Esophagus (tissue), 2 donors: Measurements from ENCODE around the gene ANAPC10. TPM values are rescaled to one million over a fixed set of nuclear protein-coding genes. Genes with fewer than 3 reads are reported as not detected.

Source experiments
- H3K27ac ChIP-seq, 2 donors: one replicate each; pipeline ENCODE4 v1.5.1; 2013; ENCODE audit warnings: low read depth in 2 of 2, mild to moderate bottlenecking in 2 of 2, inconsistent platforms in 1 of 2, low read length in 1 of 2, moderate library complexity in 1 of 2
- H3K27me3 ChIP-seq, 2 donors: one replicate each; pipeline ENCODE4 v1.6.1; 2013; ENCODE audit warnings: low read length in 2 of 2, control low read depth in 1 of 2, mild to moderate bottlenecking in 1 of 2; ENCODE audit not compliant: insufficient read depth in 2 of 2, control insufficient read depth in 1 of 2
- H3K36me3 ChIP-seq, 2 donors: one replicate each; pipeline ENCODE4 v1.6.1; 2013; ENCODE audit warnings: low read length in 1 of 2; ENCODE audit not compliant: control insufficient read depth in 2 of 2, insufficient read depth in 2 of 2
- H3K4me1 ChIP-seq, 2 donors: one replicate each; pipeline ENCODE4 v1.6.1; 2013; ENCODE audit warnings: low read length in 1 of 2; ENCODE audit not compliant: control insufficient read depth in 2 of 2, insufficient read depth in 2 of 2
- H3K4me3 ChIP-seq, 2 donors: one replicate each; pipeline ENCODE4 v1.5.1; 2013; ENCODE audit warnings: low read length in 2 of 2, mild to moderate bottlenecking in 2 of 2, low read depth in 1 of 2, moderate library complexity in 1 of 2
- H3K9me3 ChIP-seq, 2 donors: one replicate each; pipeline ENCODE4 v1.6.1; 2013; ENCODE audit warnings: mild to moderate bottlenecking in 2 of 2, low read depth in 1 of 2, low read length in 1 of 2, moderate library complexity in 1 of 2; ENCODE audit not compliant: control insufficient read depth in 2 of 2, insufficient read depth in 1 of 2
- WGBS, 2 donors: extraction: QIAGEN DNeasy Blood & Tissue Kit; methylation state at CpG; one replicate each; pipeline ENCODE4 v1.1.7; 2013; 5-methylcytosine and 5-hydroxymethylcytosine counted together
- polyA plus RNA-seq, 2 donors: library from polyadenylated mRNA; stranded (reverse); fragments of 200-250 nt; gene quantifications; one replicate each; pipeline ENCODE4 v1.2.3, GENCODE V29; 2013
- donor health status: healthy with polysubstance abuse.
- donor health status: Bipolar disorder and iron deficiency.

Gene ANAPC10
- polyA plus RNA-seq, 2 donors, result 6.2 to 11.7 TPM

- Histone ChIP-seq H3K27me3 (no peaks in the 10 kb centered on the region), H3K4me3 (no peak overlapping the region), H3K9me3 (no peaks in the 10 kb centered on the region), H3K4me1 (no peaks in the 10 kb centered on the region), H3K36me3 (peaks cover 0 to 2% of the 10 kb centered on the region in 2 donors), H3K27ac (no peak overlapping the region)
- 89 to 90% methylated on average over 2 of the region's 2 CpGs for WGBS, 2 donors
Observed at GRCh38 chr4:145076469-145076855, 21.5 kb downstream of the ANAPC10 start.

- H3K9me3 ChIP-seq, result no peaks in the 10 kb centered on the region
- 82 to 88% methylated on average over 1 of the region's 1 CpG for WGBS, 2 donors
Observed at GRCh38 chr4:145075742-145076468, 22.1 kb downstream of the ANAPC10 start.

DNA sequence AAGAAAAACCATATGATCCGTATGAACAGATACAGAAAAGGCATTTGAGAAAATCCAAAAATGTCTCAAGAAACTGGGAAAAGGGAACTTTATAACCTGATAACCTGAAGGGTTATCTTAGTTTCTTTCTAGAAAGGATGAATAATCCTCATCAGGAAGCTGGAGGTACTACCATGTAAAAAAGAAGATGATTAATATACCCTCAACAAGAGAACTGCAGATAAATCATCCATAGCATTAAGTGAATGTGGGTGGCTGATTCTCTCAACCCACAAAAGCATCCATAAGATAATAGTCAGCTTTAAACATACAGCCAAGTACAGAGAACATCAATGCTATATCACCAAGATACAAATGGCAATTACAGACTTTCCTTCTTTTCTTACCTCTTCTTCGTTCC is 26.4 kb downstream of the ANAPC10 start:
- 94 to 98% methylated on average over 2 of the region's 2 CpGs for WGBS, 2 donors
- Histone ChIP-seq H3K4me1 (no peaks in the 10 kb centered on the region), H3K36me3 (no peaks in the 10 kb centered on the region), H3K27me3 (no peaks in the 10 kb centered on the region), H3K4me3 (no peak overlapping the region), H3K27ac (no peak overlapping the region), H3K9me3 (no peaks in the 10 kb centered on the region)

More at GRCh38 chr4:145075742-145076468, 22.1 kb downstream of the ANAPC10 start:
- no peaks in the 10 kb centered on the region for H3K4me1 ChIP-seq
- no peak overlapping the region for H3K27ac ChIP-seq
- peaks cover 0 to 2% of the 10 kb centered on the region in 2 donors for H3K36me3 ChIP-seq
- no peaks in the 10 kb centered on the region for H3K27me3 ChIP-seq
- H3K4me3 ChIP-seq, result no peak overlapping the region

DNA sequence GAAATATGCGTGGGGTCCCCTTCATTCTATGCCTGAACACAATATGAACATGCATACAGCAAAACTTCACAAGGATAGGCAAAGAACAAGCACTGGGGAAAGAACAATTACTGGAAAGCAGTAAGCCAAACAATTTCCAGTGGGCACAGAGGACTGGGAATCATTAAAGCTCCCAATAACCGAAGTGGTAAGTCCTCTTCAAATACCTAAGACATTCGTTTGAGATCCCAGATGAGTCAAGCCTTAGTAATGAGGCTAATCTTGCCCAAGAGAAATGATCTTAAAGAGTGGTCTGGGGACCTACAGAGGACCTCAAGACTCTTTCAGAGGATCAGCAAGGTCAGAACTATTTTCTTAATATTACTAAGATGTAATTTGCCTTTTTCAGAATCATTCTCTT is 28.6 kb downstream of the ANAPC10 start:
- 70 to 75% methylated on average over 3 of the region's 3 CpGs for WGBS, 2 donors
- H3K9me3 ChIP-seq, result no peaks in the 10 kb centered on the region
- H3K27me3 ChIP-seq, result no peaks in the 10 kb centered on the region
- H3K4me1 ChIP-seq, result no peaks in the 10 kb centered on the region
- no peak overlapping the region for H3K4me3 ChIP-seq
- H3K27ac ChIP-seq, result no peak overlapping the region
- no peaks in the 10 kb centered on the region for H3K36me3 ChIP-seq

DNA sequence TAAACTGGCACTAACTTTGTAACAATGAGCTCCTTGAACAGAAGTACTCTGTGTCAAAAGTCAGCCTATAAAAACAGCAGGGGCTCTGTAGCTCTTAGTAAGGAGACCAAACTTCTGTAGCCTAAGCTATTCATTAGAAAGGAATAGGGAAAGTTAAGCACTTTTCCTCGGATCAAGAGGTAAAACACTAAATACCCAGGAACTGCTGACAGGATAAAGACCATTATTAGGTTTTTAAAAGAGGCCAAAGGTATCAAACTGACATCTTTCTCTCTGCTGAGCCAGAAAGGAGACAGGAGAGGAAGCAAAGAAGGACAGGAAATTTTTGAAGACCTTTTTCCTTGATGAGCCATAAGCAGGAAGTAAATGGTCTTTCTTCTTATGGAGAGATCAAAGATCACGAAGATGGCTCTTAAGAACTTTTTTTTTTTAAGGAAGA is 31.9 kb downstream of the ANAPC10 start:
- H3K27me3 ChIP-seq, result no peaks in the 10 kb centered on the region
- WGBS, 2 donors, result 52 to 71% methylated on average over 2 of the region's 2 CpGs
- H3K4me3 ChIP-seq, result no peak overlapping the region
- H3K27ac ChIP-seq, result no peak overlapping the region
- no peaks in the 10 kb centered on the region for H3K36me3 ChIP-seq
- no peaks in the 10 kb centered on the region for H3K9me3 ChIP-seq
- no peaks in the 10 kb centered on the region for H3K4me1 ChIP-seq

DNA sequence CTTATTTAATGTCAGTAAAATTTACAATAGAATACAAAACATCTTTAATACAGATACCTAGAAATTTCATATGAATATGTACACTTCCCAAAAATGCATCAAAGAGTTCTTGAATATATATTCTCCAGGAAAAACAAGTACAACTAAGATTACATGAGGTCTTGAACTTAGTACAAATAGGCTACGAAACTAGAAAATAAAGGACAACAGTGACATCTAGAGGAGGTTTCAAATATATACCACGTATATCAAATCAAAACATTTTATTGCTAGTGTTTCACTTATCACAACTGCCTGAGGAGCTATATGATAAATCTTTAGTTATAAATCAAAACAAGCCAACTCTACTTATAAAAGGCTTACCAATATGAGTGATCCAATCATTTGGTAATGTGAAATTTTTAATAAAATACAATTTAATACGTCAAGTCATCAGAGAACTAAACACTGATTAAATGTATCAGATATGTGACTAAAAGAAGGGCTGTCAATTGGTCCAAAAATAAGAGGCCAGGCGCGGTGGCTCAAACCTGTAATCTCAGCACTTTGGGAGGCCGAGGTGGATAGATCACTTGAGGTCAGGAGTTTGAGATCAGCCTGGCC is 36.6 kb downstream of the ANAPC10 start:
- Histone ChIP-seq H3K27ac (no peak overlapping the region), H3K9me3 (no peaks in the 10 kb centered on the region), H3K4me1 (no peaks in the 10 kb centered on the region), H3K4me3 (no peak overlapping the region), H3K27me3 (no peaks in the 10 kb centered on the region), H3K36me3 (no peaks in the 10 kb centered on the region)
- WGBS, 2 donors, result 59 to 65% methylated on average over 6 of the region's 6 CpGs

DNA sequence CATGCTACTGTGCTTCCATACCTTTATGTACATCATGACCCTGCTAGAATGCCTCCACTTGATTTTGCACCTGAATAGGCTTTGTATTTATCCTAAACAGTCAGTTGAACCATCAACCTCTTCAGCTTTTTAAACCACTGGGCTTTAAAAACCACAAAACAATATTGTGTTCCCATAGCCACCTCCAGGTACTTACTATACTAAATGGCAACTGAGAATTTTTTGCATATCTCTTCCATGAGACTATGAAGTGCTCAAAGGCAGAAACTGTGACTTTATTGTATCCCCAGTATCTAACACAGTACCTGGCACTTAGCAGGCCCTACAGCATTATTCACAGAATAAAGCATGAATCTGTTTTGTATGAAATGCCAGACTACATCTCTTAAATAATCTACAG is 39.7 kb downstream of the ANAPC10 start:
- H3K27ac ChIP-seq, result no peak overlapping the region
- H3K36me3 ChIP-seq, result no peaks in the 10 kb centered on the region
- H3K9me3 ChIP-seq, result no peaks in the 10 kb centered on the region
- no peaks in the 10 kb centered on the region for H3K4me1 ChIP-seq
- H3K27me3 ChIP-seq, result no peaks in the 10 kb centered on the region
- no peak overlapping the region for H3K4me3 ChIP-seq

GRCh38 chr4:145056325-145057130 is 41.5 kb downstream of the ANAPC10 start:
- H3K9me3 ChIP-seq, result no peaks in the 10 kb centered on the region
- H3K4me1 ChIP-seq, result no peaks in the 10 kb centered on the region
- H3K36me3 ChIP-seq, result no peaks in the 10 kb centered on the region
- no peak overlapping the region for H3K27ac ChIP-seq
- no peaks in the 10 kb centered on the region for H3K27me3 ChIP-seq
- WGBS, 2 donors, result 94 to 95% methylated on average over 6 of the region's 6 CpGs
- H3K4me3 ChIP-seq, result no peak overlapping the region

- 95 to 96% methylated on average over 5 of the region's 5 CpGs for WGBS, 2 donors
- no peaks in the 10 kb centered on the region for H3K27me3 ChIP-seq
Observed at GRCh38 chr4:145055533-145056257, 42.3 kb downstream of the ANAPC10 start.

More at GRCh38 chr4:145055533-145056257, 42.3 kb downstream of the ANAPC10 start:
- no peaks in the 10 kb centered on the region for H3K4me1 ChIP-seq
- no peaks in the 10 kb centered on the region for H3K9me3 ChIP-seq
- no peaks in the 10 kb centered on the region for H3K36me3 ChIP-seq
- no peak overlapping the region for H3K27ac ChIP-seq
- H3K4me3 ChIP-seq, result no peak overlapping the region
